Activated CD4-positive, alpha-beta T cell treated with anti-CD3 and anti-CD28 coated beads, Interleukin-2, Interleukin-6, amounts not matched to agents 100 ng/mL and 50 ng/mL, durations not matched to agents 16 hours and 8 hours (primary cell): ENCODE measurements around the gene DOCK2.
A peak's percentile ranks its signal among the peaks of the same experiment; 100 is the strongest.
"Not testable (repeated sequence)": the region's sequence is repeated elsewhere in the genome, so short reads cannot be mapped to it uniquely, and the experiment has no call there.

Experiments used
- DNase-seq: peaks from one replicate; pipeline ENCODE4 v3.0.0-alpha.2; 2020

The DOCK2 gene

DNA sequence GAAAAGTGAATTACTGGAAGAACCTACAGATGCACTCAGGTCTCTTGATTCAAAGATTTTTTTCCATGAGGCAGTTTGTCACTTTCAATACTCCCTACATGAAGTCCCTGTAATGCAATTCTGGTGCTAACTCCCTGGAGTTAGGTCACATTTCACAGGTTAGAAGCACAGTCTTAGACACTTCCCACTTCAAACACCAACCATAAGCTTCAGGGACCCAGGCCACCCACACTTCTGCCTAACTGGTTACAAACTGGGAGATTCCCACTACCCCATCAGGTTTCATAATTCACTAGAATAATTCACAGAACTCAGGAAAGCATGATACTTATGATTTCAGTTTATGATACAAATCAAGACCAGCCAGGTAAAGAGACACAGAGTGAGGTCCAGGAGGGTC is 439.7 kb downstream of the DOCK2 start:
- no peak for DNase-seq

DNA sequence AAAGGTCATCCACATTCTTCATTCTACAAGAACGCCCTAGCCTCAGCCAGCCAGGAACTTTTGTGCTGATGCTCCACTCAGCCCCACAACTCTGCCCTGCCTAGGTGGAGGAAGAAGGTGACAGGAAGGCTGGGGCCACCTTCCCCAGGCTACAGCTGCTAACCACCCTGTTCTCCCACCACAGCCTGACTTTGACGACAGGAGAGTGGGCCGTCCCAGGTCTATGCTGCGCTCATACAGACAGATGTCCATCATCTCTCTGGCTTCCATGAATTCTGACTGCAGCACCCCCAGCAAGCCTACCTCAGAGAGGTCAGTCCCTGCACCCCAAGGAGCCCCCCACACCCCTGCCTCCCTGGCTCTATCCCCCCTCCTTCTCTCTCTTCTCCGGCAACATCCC is 440.5 kb downstream of the DOCK2 start:
- no peak for DNase-seq

DNA sequence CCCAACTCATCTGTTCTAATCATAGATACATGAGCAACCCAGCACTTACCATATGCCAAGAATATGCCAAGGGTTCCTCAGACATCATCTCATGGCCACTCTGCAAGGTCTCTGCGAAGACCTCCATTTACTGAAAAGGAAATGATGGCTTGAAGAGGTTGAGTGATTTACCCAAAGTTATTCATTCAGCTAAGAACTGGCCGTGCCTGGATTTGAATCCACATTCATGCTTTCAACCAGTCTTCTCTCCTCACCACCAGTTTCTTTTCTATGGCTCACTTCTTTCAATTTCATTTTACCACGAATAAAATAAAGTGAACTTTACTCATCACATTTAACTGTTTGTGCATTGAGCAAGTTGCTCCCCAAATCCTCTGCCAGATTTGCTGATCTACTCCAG is 441.4 kb downstream of the DOCK2 start:
- DNase-seq, result no peak

DNA sequence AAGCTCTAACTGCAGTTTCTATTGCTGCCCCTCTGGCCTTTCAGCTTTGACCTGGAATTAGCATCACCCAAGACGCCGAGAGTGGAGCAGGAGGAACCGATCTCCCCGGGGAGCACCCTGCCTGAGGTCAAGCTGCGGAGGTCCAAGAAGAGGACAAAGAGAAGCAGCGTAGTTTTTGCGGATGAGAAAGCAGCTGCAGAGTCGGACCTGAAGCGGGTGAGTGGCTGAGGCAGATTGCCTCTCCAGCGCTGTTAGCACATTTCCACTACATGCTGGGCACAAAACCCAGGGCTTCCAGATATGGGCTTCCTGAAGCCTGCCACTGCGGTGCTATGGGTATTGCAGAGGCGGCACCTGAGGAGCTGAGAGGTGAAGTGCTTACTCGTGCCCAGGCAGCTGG is 441.9 kb downstream of the DOCK2 start:
- no peak for DNase-seq

DNA sequence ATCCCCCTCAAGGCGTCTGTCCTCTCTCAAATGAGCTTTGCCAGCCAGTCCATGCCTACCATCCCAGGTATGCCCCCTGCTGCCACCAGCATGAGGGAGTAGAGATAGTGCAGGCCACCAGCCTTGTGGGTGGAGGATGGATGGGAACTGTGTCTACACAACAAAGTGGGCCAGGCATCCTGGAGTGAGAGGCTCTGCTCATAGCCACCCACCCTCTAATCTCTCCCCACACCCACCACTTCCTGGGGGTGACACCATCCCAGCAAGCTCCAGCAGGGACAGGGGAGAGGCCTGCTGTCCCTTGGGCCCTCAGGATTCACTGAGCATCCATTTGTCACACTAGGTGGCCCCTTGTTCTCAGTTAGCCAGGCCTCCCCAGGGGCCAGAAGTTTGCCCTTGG is 443.1 kb downstream of the DOCK2 start:
- no peak for DNase-seq

DNA sequence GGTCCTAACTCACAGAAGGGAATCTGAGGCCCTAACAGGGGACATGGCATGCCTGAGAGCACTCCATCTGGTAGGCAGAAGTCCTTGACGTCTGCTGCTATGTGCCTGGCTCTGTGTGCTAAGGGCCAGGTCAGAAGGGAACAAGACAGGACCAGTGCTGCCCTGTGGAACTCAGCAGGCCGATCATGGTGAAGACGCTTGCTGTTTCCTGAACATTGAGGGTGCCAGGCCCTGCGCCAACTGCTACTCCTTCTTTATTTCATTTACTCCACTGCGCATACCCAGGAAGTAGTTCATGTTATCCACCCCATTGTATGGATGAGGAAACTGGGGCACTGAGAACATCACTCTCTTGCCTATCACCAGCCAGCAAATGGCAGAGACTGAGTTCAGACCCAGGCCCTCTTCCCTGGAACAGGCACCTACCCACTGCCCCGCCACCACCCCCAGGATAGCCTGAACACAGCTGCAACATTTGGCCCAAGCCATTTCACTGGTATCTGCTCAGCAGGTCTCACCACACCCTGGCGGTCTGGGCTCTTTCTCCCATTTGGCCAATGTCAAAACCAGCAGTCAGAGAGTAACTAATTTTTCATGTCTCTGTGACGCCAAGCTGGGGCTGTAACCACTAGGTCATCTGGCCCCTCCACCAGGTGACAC is 443.8 kb downstream of the DOCK2 start:
- no peak for DNase-seq

DNA sequence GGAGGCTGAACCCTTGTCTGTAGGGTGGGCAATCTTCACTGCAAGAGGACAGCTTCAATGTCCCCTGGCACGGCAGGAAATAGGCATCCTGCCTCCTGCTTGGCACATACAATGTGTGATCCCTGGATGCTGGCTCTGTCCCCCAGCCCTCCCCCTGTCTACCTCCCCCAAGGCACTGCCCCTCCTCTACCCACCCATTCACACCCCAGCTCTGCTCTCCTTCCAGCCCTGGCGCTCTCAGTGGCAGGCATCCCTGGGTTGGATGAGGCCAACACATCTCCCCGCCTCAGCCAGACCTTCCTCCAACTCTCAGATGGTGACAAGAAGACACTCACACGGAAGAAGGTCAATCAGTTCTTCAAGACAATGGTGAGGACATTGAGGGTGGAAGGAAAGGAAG is 444.5 kb downstream of the DOCK2 start:
- no peak for DNase-seq

DNA sequence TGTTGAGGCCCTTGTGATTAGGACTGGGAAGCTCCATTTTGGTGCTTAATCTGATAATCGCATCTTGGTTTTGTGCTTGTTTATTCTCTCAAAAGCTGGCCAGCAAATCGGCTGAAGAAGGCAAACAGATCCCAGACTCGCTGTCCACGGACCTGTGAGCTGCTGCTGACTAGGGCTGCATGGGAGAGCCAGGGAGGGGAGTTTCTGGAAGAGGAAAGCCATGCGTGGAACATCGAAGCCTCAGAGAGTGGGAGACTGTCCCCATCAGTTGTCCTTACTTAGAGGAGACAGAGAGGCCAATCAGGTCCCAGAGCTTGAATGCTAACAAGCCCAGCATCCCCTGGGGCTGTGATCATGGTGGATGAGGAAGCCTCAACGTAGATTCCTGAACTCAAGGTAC is 445.6 kb downstream of the DOCK2 start:
- DNase-seq, result no peak

DNA sequence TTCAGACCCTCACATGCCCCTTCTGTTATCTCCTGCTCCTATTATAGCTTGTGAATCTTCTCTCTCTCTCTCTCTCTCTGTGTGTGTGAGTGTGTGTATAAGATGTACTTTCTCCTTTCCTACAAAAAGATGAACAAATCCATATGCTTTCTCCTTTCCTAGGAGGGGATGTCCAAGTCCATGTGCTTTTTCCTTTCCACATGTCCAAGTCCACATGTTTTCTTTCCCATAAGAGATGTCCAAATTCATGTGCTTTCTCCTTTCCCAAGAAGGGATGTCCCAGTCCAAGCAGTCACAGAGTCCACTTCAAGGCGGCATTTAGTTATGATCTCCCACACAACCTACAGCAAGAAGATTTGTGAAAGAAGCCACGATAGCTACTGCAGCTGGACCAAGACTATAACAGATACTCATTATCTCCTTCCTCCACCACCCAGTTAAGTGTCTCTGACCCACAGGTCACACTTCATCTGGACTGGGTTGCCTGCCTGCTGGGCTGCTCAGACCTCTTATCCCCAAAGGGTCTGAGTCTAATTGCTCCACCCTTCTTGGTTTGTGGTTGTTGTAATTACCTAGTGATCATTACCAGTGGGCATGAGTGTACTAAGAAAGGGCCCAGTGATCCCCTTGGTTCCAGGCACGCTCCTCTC is 450.2 kb downstream of the DOCK2 start:
- DNase-seq, result no peak

DNA sequence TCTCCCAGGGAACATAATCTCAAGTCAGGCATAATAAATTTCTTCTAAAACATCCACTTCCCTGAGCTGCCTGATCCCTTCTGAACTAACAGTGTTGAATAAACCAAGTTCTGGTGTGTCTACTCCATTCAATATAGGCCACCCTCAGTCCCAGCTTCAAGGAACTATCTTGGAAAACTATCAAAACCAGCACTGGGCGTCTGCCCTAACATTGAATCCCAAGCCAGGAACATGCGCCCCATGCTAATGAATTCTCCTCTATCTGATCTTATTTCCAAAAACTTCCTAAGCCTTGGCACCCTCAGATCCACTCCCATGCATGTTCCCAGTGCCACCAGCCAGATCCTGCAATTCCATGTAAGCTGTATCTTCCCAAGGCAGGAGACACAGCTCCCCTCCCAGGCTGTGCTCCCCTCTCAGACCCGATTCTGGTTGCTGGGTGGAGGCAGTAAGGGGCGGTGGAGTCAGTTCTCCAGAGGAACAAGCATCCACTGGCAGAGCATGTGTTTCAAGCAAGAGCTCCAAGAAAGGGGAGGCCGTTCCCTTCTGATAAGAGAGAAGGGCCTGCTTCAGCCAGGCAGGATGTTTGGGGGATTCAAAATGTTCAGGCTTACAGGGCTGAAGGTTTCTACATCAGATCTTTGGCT is 455.5 kb downstream of the DOCK2 start:
- DNase-seq, result no peak

DNA sequence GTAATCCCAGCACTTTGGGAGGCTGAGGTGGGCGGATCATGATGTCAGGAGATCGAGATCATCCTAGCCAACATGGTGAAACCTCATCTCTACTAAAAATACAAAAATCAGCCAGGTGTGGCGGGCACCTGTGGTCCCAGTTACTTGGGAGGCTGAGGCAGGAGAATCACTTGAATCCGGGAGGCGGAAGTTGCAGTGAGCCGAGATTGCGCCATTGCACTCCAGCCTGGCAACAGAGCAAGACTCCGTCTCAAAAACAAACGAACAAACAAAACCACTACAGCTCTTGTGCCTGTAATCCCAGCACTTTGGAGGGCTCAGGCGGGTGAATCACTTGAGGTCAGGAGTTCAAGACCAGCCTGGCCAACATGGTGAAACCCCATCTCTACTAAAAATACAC is 457.3 kb downstream of the DOCK2 start:
- not testable (repeated sequence) for DNase-seq

DNA sequence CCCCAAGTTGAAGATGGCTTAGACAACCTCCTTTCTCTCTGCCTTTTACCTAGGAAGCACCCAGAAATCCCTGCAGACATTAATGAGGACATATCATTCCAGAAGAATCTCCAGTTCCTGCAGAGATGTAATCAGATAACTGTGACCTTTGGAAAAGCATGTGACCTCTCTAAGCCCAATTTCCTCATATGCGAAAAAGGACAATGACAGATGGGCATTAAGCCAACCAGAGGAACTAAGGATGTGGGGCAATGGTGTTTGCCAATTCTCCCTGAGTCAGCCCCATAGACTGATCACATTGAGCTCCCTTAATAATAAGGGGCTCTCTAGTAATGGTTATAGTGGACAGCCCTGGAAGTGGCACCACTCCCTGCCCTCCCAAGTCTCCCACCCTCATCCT is 458.6 kb downstream of the DOCK2 start:
- DNase-seq, result no peak

DNA sequence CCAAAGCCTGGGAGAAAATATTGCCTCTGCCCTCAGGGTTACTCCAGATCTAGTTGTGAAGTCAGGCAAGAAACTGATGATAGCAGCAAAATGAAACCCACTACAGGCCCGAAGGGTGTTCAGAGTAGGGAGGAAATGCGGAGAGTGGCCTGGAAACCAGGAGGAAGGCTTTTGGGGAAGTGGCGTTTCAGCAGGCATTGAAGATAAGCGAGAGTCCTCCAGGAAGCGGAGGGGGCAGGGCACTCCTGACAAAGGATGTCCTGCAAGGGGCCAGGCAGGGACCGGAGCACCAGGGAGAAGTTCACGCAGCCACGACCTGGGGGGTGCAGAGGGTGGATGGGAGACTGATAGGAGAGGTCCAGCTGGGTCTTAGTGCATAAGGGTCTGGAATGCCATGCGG is 460.9 kb downstream of the DOCK2 start:
- DNase-seq, result no peak

DNA sequence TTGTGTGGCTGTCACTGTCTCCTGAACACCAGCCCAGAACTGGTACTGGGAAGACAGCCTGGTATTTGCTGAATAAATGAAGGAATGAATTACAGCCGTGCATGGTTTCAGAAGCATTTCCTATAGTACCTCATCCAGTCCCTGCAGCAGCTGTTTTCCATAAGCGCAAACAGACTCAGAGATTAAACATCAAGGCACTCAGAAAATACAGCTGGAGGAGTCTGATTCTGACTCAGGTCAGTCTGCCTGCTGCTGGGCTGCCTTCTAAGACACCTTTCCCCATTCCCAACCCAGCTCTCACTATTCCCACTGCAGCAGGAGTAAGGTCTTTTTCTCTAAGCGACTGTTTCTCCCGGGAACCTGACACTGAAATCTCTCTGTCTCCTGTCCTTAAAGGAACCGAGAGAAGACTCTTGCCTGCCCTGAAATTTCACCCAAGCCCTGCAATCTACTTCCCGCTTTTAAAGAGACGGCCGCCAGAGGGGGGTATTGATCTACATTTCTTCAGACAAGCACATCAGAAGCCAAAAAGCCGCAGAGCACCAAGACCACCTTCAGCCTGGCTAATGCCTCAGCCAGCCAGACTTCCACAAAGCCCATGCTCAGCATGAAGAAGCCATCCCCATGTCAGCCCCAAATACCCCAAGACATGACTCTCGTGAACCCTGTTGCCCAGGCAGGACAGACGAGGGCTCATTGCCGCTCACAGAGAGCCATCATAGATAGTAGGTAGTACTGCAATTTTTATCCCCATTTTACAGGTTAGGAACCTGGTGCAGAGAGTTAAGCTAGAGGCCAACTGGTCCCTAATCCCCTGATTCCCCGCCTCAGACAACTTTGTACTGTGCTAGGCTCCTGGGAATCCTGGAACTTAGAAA is 463.2 kb downstream of the DOCK2 start:
- DNase-seq, result peak; percentile 72

DNA sequence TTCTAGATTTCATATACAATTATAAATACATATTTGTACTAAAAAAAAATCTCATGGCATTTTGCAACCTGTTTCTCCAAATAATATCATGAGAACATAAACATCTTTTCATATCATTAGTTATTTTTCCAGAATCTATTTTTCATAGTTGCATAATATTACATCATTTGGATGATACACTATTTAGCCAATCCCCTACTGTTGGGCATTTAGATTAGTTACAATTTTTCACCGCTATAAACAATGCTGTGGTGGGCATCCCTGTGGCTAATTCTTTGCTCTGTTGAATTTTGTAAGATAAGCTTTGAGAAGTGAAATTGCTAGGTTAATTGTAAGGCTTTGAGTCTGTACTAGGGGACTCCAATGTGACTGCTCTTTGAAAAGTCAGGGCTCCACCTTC is 466.4 kb downstream of the DOCK2 start:
- DNase-seq, result no peak

DNA sequence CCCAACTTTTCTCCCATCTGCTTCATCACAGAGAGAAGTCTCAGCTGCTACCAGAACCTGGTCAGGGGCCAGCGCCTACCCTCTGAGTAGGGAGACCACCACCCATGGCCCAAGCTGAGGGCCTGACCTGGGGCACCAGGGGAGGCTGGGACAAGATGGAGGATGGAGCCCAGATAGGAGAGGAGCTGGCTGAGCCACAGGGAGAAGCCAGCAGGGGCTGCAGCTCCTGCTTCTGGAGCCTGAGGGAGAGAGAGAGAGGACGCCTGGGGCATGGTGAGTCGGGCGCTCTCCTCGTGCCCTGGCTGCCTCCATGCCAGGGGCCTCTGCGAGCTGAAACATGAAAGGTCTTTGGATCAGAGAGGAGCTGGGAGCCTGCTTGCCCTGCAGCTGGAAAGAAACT is 467.2 kb downstream of the DOCK2 start:
- no peak for DNase-seq

DNA sequence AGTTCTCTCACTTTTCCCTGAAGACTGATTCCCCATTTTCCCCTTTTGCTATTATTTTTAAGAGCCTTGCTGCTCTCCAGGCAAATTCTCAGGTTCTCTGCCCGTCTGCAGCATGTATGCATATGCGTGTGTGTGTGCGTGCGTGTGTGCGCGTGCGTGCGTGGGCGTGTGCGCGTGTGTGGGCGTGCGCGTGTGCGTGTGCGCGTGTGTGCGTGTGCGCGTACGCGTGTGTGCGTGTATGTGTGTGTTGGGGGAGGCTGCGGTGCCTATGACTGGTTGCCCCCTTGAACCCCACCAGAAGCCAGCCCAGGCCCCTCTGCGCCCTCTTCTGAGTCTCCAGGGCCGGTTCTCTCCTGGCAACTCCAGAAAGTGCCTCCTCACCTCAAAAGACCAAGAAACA is 467.6 kb downstream of the DOCK2 start:
- no peak for DNase-seq

DNA sequence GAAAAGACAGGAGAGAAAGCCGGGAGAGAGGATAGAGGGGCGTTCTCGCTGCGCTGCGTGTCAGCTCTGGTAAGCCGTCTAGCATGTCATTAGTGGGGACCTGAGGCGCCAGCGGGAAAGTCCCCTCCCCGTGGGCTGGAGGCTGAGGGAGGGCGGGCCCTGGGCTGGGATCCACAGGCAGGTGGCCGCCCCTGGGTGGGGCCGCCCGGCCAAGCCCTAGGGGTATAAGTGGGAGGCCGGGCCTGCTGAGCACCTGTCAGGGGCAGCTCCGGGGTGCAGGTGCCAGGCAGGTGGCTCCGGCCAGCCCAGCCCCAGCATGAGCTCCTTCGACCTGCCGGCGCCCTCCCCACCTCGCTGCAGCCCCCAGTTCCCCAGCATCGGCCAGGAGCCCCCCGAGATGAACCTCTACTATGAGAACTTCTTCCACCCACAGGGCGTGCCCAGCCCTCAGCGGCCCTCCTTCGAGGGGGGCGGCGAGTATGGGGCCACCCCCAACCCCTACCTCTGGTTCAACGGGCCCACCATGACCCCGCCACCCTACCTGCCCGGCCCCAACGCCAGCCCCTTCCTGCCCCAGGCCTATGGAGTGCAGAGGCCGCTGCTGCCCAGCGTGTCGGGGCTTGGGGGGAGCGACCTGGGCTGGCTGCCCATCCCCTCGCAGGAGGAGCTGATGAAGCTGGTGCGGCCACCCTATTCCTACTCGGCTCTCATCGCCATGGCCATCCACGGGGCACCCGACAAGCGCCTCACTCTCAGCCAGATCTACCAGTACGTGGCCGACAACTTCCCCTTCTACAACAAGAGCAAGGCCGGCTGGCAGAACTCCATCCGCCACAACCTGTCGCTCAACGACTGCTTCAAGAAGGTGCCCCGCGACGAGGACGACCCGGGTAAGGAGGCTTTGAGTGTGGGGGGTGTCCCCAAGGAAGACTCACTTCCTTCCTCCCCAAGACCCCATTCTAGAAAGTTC is 468.9 kb downstream of the DOCK2 start, which contains the start of gene FOXI1:
FOXI1 (plus strand) TSS at position 256 of the 970 bp plus-strand sequence; CDS start at position 317, 61 bp downstream.
- no peak for DNase-seq

DNA sequence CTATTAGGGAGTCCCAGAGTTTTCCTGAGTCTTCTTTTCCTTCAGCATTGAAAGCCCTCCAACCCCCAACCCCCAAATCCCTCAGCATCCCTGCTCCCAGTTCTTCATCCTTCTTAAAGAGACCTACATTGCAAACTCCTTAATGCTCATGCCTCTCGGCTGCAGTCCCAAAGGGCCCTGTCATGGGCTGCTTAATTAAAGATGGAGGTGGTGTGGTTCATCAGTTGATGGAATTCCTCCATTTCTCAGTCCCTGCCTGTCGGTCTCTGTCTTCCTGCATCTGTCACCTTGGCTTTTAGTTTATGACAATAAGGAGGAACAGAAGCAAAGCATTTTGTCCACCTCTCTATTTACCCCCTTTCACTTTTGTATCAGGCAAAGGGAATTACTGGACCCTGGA is 470.6 kb downstream of the DOCK2 start:
- no peak for DNase-seq

DNA sequence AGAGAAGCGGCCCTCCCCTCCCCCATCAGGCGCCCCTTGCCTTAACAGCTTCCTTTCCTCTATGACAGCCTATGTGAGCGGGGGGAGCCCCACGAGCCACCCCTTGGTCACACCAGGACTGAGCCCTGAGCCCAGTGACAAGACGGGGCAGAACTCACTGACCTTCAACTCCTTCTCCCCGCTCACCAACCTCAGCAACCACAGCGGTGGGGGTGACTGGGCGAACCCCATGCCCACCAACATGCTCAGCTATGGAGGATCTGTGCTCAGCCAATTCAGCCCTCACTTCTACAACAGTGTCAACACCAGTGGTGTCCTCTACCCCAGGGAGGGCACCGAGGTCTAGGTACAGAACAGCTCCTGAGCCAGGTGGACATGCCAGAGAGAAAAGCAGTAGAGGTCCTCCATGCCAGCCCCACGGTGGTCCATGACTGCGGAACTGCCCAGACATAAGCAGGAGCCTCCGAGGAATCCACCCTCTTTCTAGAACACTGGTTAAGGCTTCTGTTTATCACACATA is 471.3 kb downstream of the DOCK2 start:
- no peak for DNase-seq

DNA sequence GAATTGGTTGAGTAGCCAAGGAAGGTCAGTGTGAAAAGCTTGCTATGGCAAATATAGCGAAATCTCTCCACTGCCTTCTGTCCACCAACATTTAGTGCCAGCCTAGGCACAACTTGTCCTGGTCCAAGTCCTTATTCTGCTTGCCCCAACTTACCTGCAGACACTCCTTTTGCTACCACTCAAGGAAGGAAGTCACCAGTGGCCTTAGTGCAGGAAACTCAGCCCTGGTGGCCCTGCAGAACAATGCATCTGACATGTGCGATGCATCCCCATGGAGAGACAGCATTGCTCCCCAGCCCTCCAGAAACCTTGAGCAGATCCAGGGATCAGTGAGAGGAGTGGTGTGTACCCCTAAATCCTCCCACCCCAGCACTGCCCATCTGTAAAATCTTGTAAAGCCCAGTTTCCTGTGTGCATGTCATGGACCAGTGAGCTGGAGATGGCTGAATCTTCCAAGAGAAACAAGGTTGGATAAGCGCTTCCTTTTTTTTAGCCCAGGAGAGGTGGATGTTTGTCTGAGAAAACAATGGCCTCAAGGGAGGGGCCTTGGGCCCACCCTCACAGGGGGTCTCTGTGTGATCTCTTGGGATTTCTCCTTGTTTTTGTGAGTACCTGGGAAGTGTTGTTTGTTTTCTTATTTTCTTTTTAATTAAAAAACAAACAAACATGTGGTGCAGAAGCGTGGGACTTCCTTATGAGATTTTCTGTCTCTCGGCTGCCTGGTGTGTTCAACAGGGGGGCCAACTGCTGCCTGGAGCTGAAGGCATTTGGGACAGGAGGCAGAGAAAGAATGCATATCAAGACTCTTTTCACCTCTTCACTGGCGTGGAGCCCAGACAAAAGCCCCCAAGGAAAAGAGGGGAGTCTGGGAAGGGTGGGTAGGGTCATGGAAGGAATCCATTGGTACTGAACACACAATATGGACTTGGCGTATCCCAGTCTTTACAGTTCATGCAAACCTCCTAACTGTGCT is 472.3 kb downstream of the DOCK2 start:
- no peak for DNase-seq
